HG02970 (cell line): ENCODE data around the gene OR8K5.
"Not testable (repeated sequence)": the region's sequence is repeated elsewhere in the genome, so short reads cannot be mapped to it uniquely, and the experiment has no call there.

Experiments
- ATAC-seq: cut with Tn5 transposase; IDR thresholded peaks from one replicate; pipeline ENCODE4 v1.9.1; 2021; ENCODE audit warnings: mild to moderate bottlenecking, moderate library complexity, moderate number of reproducible peaks; ENCODE audit not compliant: unreplicated experiment, low FRiP score

The OR8K5 gene, protein sequence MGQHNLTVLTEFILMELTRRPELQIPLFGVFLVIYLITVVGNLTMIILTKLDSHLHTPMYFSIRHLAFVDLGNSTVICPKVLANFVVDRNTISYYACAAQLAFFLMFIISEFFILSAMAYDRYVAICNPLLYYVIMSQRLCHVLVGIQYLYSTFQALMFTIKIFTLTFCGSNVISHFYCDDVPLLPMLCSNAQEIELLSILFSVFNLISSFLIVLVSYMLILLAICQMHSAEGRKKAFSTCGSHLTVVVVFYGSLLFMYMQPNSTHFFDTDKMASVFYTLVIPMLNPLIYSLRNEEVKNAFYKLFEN

DNA sequence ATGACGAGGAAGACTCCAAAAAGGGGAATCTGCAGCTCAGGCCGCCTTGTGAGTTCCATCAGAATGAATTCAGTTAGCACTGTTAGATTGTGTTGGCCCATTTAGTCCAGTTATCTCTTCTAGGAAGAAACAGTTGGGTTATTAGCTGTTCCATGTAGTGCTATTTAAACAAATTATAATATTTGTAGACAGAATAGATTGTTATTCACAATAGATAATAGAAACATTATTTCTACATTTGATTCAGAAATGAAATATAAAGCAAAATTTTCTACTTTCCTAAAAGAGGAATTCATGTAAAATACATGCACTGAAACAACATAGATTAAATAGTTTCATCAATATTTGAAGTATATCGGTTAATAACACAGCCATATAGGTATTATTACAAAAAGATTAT, at the start of gene OR8K5:
TSS of gene OR8K5 (minus strand) at position 101 of the 400 bp plus-strand sequence. CDS start at position 101, 0 bp downstream.
- no peak for ATAC-seq

DNA sequence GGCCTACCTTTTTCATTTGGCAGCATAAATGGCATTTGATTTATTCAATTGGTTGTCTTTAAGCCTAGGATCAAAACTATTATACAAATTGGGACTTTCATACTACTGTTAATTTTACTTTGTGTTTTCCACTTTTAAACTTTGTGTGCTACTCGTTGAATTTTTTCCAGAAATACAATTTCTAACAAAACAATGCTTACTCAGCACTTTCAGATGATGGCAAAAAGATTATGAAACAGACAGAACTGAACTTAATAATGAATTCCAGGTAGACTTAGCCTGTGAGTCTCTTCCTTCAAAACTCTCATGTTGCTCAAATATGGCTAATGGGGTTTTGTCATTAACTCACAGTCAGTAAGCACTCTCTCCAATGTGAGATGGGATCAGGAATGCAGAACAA, 47.7 kb upstream of the OR8K5 start:
- ATAC-seq = no peak

DNA sequence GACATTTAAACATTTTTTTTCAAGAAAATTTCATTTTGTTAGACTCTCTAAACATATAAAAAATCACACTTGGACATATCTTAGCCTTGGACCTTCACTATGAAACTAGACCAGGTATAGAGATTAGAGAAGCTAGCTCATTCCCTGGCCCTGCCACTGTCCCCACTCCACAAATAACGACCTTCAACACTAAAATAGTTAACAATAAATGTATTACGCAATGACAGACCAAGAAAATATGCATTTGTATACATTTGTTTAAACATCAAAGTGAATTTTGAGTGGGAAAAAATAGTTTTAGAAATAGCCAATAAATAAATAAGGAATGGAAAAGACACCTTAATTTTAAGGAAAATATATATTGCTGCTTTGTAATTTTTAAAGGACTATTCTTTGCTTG, 37.2 kb upstream of the OR8K5 start:
- ATAC-seq = no peak

DNA sequence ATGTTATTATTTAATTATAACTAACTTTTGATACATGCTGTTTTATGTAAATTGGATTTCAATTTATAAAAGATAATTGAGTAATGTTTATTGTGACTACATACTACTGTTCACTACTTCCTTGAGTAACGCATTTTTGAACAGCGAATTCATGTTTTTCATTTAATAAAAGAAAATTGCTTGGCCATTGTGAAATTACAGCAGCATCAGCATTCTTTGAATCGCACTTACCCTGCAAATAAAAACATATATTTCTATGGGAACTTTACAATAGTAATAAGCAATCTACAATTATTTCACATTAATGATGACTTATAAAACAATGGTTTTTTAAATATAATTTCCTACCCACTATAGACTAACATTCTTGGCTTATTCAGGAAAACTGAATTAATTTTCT, 36.6 kb upstream of the OR8K5 start:
- ATAC-seq = no peak

- ATAC-seq = no peak
These were observed 28.5 kb upstream of the OR8K5 start for GRCh38 chr11:56188602-56189001.

DNA sequence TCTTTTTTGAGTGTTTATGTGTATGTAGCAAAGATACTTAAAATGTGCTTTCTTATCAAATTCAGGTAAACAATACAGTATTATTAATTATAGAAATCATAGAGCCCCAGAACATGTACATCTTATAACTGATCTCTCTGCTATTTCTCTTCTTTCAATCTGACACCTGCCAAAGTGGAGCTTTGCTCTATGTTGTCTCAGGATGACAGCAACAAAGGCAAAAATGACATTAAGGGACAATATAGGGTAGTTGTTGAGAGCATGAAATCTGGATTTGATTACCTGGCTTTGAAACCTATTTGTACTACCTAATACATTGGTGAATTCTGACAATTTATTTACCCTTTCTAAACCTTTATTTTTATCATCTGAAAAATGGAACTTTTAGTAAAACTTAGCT, 23.3 kb upstream of the OR8K5 start:
- ATAC-seq = no peak

DNA sequence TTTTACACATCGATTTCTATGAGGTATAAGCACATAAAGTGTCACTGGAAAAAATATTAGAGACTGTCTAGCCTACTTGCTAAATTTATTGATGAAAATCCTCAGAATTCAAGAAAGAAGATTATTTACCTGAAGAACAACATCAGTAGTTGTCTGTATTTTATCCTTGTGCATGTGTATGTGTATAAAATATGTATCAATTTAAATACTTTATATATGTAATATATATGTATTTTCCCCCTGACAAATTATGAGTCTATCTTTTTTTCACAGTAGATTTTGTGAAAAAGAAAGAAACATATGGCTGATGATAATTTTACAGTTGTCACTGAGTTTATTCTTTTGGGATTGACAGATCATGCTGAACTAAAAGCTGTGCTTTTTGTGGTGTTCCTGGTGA, 16.2 kb upstream of the OR8K5 start, which contains the start of gene OR5J2:
TSS of gene OR5J2 (plus strand) at position 301 of the 400 bp plus-strand sequence. CDS start at position 301, 0 bp downstream.
- ATAC-seq = no peak

DNA sequence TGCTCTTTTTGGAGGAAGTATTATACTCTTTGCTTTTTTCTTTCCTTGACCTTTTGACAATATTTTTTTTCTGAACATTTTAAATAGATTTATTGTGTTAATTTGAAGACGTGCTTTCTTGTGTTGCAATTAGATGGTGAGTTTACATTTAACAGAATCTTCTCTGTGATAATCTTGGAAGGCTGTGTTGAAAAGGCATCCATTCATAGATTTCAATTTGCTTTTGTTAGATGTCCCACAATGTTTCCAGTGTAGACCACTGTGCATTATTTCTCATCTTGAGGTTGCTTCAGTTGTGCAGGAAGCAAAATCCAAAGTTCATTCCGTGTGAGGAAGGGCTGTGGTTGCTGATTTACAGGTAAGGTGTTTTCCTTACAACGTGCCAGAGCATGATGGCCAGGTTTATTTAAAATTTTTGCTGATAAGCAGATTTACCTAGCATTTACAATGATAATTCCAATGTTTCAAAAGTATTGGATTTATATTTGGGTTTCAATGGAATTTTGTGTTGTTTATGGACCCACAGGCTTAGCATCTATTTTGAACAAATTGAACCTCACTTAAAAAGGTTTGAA, 12.2 kb upstream of the OR8K5 start:
- ATAC-seq = no peak

GRCh38 chr11:56163804-56164203, 3.7 kb upstream of the OR8K5 start:
- no peak for ATAC-seq

- no peak for ATAC-seq
These were observed 7.8 kb downstream of the OR8K5 start for GRCh38 chr11:56152333-56152732.

- no peak for ATAC-seq
These were observed 8.7 kb downstream of the OR8K5 start for GRCh38 chr11:56151376-56151775.

DNA sequence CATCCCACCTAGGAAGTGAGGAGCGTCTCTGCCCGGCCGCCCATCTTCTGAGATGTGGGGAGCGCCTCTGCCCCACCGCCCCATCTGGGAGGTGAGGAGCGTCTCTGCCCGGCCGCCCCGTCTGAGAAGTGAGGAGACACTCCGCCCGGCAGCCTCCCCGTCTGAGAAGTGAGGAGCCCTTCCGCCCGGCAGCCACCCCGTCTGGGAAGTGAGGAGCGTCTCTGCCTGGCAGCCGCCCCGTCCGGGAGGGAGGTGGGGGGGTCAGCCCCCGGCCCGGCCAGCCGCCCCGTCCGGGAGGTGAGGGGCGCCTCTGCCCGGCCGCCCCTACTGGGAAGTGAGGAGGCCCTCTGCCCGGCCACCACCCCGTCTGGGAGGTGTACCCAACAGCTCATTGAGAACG, 16.4 kb downstream of the OR8K5 start:
- ATAC-seq = not testable (repeated sequence)

- ATAC-seq = no peak
These were observed 19.9 kb downstream of the OR8K5 start, which contains the start of gene OR8J3 for GRCh38 chr11:56140151-56140661. TSS of gene OR8J3 (minus strand) at chr11:56140201. CDS start at chr11:56137718, 2,483 bp downstream.

GRCh38 chr11:56122073-56122472, 38.0 kb downstream of the OR8K5 start, which contains the start of gene OR8H3:
TSS of gene OR8H3 (plus strand) at chr11:56122373. CDS start at chr11:56122373, 0 bp downstream.
- ATAC-seq = no peak
